ENCODE measurements around the gene GAL3ST3.

Gene GAL3ST3

GRCh38 chr11:66066751-66067150 is 17.8 kb upstream of the GAL3ST3 start:
- TF ChIP-seq CTCF (conservative IDR thresholded peaks at IDR 0.05; ENCODE audit: low read depth): no peak
- ChIA-PET CTCF (interaction anchor here (3.5 kb wide), 1 partner anchor 13 kb away, joined by 32 read pairs; the partner anchor contains the start of gene SF3B2), POLR2A (ENCODE audit: low non-redundant PET) (no interaction called here)
- H3K27ac ChIP-seq: no peak overlapping the region
- DNase-seq (ENCODE audit: low spot score): no peak

GRCh38 chr11:66064571-66064970 is 15.6 kb upstream of the GAL3ST3 start:
- no peak overlapping the region for H3K27ac ChIP-seq
- no peak for TF ChIP-seq CTCF (conservative IDR thresholded peaks at IDR 0.05; ENCODE audit: low read depth)
- no peak for DNase-seq (ENCODE audit: low spot score)
- CTCF ChIA-PET: no interaction called here
- POLR2A ChIA-PET (ENCODE audit: low non-redundant PET): no interaction called here

GRCh38 chr11:66063900-66064299 is 14.9 kb upstream of the GAL3ST3 start:
- POLR2A ChIA-PET (ENCODE audit: low non-redundant PET): no interaction called here
- no peak for DNase-seq (ENCODE audit: low spot score)
- TF ChIP-seq CTCF (conservative IDR thresholded peaks at IDR 0.05; ENCODE audit: low read depth): no peak
- CTCF ChIA-PET: interaction anchor here (0.6 kb wide), 1 partner anchor 104 kb away, joined by 3 read pairs; no protein-coding TSS in a partner anchor
- no peak overlapping the region for H3K27ac ChIP-seq

GRCh38 chr11:66062408-66062807 is 13.4 kb upstream of the GAL3ST3 start:
- ChIA-PET CTCF (no interaction called here), POLR2A (ENCODE audit: low non-redundant PET) (interaction anchor here (0.6 kb wide), 1 partner anchor 10 kb away, joined by 5 read pairs; the partner anchor contains the start of gene SF3B2)
- DNase-seq (ENCODE audit: low spot score): no peak
- no peak overlapping the region for H3K27ac ChIP-seq
- no peak for TF ChIP-seq CTCF (conservative IDR thresholded peaks at IDR 0.05; ENCODE audit: low read depth)

GRCh38 chr11:66061268-66061667 is 12.3 kb upstream of the GAL3ST3 start:
- no peak for TF ChIP-seq CTCF (conservative IDR thresholded peaks at IDR 0.05; ENCODE audit: low read depth)
- ChIA-PET CTCF (no interaction called here), POLR2A (ENCODE audit: low non-redundant PET) (no interaction called here)
- DNase-seq (ENCODE audit: low spot score): no peak
- peak overlapping the region; percentile 23; the same call in 1 of the 2 replicates for H3K27ac ChIP-seq

- peak overlapping the region; percentile 33 for H3K27ac ChIP-seq
- no peak for TF ChIP-seq CTCF (conservative IDR thresholded peaks at IDR 0.05; ENCODE audit: low read depth)
- ChIA-PET CTCF (no interaction called here), POLR2A (ENCODE audit: low non-redundant PET) (no interaction called here)
- no peak for DNase-seq (ENCODE audit: low spot score)
These were observed 11.2 kb upstream of the GAL3ST3 start for GRCh38 chr11:66059966-66060680.

Measured in RWPE1 (cell line).